Stimulated activated CD8-positive, alpha-beta memory T cell treated with anti-CD3 and anti-CD28 coated beads, Interleukin-12 subunit alpha, Interleukin-12 subunit beta, amount 100 ng/mL, for 4 hours (primary cell): Measurements from ENCODE around the gene PRKG2.

ENCODE experiments used
- DNase-seq: peaks from one replicate; pipeline ENCODE4 v3.0.0-alpha.2; 2020; ENCODE audit warnings: low read depth

PRKG2 gene

DNA sequence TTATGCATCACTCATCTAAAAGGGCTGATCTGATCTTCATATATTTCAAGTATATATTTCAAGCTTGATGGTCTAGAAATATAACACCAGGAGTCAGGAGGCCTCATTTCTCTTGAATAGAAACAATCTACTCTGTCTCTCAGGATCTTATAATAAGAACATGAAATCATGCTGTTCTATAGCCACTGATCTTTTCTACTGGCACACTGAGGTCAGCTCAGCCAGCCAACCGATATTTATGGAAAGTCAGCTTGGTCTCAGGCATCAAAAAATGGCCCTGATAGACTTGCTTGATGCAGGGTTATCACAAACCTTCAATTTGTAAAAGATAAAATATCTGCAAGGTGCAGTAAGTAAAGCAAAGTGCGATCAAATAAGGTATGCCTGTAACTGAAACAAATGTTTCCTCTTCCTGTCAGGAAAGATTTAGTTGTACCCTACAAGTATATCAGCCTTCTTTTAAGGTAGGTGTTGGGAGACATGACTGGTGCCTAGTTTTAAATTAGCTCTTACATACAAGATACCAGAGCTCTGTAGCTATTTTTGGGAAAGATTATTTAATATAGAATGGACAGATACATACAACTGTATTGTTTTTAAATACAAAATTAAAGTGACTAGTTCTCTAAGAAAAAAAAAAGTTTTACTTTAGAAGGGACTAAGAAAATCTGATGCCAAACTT, 121.2 kb downstream of the PRKG2 start:
- DNase-seq = no peak

DNA sequence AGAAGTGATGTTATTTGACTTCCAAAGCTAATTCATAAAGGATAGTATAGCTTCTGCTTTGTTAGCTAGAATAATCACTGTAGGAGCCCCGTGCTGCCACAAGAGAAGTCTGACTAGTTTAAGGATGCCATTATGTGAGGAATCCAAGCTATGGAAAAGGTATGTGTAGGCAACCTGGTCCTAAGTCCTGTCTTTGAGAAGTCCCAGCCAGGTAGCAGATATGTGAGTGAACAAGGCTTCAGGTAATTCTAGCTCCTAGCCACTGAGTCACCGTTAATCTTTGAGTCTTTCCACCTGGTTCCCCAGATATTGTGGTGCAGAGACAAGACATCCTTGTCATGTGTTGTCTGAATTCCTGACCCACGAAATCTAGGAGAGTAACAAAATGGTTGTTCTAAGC, 129.0 kb downstream of the PRKG2 start:
- no peak for DNase-seq

DNA sequence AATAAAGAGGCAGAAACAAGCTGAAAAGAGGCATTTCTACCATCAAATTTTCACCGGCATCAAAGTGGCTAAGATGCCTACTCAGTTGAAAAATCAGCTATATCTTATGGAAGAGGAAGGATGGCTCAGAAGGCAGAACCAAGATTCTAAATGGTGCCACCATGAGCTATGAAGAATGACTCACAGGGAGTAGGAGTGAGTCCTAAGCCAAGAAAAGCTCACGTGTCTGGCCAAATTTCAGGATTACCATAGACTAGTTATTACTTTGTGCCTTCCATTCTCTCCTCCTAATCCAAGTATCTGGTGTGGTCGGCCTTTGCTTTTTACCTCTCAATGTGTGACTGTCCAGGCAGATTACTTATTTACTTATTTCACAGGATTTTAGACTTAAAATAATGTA, 129.7 kb downstream of the PRKG2 start:
- no peak for DNase-seq

DNA sequence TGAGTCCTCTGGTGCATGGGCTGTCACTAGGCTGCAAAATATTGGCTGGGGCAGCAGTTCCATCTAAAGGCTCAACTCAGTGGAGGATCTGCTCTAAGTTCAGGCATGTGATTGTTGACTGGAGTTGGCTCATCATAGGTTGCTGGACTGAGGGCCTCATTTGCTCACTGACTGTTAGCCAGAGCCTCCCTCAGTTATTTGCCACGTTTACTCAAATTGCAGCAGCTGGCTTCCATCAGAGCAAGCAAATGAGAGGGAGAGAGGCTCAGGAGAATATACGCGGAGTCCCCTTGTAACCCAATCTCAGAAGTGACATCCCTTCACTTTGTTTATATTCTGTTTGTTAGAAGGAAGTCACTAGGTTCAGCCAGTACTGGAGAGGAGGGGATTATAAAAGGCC, 130.4 kb downstream of the PRKG2 start:
- no peak for DNase-seq

DNA sequence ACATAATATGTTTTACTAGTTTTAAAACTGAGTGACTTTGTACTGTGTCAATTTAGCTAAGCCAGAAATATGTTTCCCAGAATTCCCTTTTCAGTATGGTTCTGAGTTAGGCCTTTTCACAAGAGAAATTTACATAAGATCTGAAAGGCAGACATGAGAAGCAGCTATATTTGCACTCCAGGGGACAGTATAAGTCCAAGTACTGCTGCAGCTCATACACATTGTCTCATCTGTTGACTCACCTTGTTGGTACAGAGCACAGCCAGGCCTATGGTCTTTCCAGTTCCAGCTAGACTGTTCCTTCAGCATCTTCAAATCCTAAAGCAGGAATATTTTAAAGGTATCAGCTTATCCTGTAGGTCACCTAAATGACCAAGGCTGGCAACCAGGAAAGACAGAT, 131.0 kb downstream of the PRKG2 start:
- DNase-seq = no peak

DNA sequence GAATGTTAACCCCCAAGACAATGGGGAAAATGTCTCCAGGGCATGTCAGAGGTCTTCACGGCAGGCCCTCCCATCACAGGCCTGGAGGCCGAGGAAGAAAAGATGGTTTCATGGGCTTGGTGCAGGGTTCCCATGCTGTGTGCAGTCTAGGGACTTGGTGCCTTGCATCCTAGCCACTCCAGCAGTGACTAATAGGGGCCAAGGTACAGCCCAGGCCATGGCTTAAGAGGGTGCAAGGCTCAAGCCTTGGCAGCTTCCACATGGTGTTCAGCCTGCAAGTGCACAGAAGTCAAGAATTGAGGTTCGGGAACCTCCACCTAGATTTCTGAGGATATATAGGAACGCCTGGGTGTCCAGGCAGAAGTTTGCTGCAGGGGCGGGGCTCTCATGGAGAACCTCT, 133.9 kb downstream of the PRKG2 start:
- no peak for DNase-seq

DNA sequence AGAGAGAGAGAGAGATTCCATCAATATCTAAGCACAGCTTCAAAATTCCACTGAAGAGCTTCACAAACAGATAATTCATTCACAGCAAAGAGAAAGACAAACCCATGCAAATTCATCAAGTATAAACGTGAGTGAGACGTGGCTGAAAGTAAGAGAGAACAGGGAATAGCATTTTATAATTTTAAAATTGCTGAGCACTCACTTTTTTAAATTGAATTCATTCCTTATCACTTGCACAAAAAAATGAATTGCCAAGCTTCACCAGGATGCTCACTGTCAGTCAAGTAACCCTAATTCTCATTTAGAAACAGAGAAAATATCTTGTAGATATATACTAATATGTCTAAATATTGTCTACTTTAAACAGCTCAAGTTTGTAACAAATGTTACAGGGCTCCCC, 144.0 kb downstream of the PRKG2 start:
- DNase-seq = no peak

DNA sequence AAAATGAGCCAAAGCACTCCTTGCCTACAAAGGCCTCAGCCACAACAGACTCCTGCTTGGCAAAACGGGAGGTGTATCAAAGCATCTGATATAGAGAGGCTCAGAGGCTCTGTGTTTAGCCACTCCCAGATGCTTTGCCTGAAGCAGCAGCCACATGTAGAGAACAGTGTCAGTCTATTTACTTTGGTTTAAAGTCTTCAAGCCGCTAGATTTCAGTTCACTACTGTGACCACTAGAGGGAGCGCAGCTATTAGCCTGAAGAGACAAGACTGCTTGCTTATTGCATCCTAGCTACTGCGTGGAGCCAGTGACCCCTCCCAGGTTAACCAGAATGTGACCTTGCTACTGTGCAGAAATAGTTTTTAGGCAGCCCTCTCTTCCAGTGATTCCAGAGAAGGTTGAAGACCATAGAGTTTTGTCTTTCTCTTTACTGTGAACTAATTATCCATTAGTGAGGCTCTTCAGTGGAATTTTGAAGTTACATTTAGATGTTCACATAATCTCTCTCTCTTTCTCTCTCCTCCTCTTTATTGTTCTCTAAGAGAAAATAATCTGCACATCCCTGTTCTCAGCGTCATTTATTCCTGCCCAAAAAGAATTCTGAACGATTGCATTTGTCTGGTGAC, 145.2 kb downstream of the PRKG2 start:
- DNase-seq = peak; percentile 4

DNA sequence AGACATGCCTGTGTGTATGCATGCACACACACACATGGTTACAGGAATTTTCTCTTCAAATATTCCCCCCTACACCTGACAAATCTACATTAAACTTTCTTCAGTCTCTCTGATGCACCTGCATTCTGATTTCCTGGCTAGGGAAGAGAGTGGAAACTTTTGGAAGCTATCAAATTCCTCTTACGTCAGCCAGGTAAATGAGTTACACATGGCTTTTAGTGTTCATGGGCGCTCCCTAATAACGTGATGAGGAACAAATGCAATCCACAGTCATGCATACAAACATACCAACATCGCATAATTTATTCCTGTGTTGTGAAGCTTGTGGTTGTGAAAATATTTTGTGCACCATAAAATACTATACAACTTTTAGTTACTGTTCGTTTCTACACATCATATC, 149.6 kb downstream of the PRKG2 start:
- DNase-seq = no peak

DNA sequence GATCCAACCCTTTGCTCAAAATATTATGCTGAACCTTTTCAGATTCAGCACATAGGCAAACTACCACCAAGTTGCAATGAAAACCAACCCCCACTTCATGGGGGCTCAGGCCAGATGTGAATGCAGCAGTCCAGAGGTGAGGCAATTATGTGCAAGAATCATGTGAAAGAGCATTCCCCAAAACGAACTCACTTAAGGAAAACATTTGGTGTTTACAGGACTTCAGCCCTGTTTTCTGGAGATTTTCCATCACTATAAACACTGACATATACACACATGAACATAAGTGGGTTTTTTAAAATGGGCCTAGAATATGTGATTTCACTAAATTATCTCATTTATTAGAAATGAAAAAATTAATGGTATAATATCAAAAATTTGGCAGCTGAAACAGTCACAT, 153.0 kb downstream of the PRKG2 start:
- DNase-seq = no peak

DNA sequence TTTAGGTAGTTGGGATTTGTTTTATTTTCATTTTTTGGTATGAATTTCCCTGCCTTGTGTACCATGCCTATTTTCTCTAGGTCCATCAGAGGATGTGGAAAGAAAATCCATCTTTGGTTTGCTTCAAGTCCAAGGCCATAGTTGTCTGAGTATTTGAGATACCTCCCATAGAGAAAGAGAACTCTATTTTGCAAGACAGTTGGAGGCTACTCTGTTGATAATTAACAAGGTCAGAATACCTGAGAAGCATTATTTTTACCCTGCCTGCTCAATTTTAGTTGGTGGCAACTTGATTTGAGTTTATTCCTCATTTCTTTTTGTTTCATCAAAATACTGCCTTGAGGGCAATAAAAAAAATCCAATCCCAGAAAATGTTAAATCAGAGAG, 153.7 kb downstream of the PRKG2 start:
- no peak for DNase-seq

DNA sequence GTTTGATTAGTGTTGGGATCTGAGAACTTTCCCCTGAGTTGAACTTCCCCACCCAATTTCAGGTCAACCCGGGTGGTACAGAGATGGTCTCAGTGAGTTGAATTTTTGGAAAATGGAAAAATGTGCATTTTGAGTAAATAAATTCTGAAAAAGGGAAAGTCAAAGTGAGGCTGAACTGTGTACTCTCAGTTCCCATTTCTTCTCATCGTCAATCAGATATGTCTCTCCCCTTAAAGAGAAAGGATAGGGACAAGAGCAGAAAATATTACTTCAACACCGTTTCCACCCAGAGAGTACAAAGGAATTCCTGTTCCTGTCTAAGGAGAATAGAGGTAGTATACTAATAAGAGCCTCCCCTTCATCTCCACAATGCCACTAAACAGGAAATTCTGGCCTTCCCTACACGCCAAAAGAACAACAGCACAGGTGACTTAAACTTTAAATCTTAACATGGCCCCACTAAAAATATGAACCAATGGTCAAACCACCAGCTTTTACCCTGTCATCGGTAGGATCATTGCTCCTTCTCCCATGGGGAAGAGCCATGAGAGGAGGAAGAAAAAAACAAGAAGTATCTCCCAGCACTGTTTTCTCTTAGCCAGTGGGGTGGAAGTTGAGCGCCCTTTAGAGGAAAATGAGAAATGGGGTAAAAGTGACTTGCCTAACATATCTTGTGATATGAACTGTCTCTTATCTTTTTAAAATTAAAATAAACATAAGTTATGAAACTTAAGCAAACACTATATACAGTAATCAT, 154.3 kb downstream of the PRKG2 start:
- no peak for DNase-seq

DNA sequence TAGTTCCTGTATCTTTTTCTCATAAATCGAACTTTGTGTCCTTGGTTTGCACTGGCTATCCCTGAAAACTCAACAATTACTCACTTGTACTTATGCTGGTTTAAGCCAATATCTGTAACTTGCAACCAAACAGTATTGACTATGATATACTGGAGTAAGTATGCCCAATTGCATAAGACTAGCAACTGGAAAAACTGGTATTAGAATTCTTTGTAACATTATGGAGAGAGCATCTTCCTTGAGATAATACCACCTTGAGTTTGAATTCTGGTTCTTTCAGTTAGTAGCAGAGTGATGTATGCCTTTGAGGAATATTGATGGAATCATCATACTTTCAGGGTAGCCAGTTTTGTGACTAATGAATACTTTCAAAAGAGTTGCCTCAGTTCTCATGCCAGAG, 156.4 kb downstream of the PRKG2 start:
- DNase-seq = no peak

DNA sequence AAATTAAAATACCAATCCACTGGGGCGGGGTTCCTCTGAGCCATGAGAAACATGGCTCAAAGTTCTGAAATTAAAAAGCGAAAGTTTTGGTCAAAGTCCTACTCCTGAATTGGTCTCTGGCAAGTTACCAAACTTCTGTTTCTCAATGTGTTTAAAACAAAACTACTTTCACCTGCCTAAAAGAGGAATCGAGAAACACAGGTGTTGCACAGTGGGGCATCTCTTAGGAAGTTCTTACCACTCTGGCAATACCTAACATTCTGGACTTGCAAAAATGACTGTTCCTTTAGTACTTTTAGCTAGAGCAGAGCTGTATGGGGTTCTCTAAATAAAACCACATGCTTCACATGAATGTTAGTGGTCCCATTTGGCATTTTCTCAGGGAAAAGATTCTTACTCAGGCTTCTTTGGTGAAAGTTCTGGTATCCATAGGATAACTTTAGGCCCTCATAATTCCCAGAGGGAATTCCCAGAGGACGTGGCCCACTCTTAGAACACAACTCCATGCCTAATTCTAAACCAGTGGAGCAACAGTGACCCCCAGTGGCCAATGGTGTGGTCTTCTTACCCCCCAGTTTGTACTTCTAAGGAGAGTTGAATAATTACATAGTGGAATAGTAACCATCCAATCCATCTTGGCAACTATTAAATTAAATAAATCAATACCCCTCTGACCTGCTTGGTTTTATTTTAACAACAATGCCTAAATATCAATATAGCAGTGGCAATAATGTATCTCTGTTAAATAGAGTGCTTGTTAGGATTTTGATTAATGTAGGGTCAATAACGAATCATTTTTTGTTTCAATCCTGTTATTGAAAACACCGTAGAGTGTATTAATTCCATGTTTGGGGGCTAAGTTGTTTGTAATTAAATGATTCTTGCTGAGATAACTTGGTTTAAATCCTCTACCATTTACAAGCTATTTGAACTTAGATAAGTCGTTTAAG, 162.6 kb downstream of the PRKG2 start:
- DNase-seq = no peak

DNA sequence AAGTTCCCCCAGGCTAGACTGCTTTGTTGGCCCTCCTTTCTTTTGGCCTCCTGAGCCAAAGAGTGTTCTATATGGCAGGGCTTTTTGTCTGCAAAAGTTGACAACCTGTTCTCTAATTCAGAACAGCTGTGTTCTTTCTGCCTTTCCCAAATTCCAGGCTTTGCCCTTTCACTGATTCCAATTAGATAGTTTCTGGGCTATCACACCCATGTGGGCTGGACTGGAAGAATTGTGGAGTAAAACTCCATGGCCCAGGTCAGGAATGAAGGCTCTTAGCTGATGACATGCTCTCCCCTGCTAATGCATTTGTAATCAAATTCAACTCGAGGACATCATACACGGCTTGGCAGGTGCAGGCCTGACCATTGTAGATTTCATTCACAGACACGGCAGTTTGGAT, 165.1 kb downstream of the PRKG2 start:
- DNase-seq = no peak

DNA sequence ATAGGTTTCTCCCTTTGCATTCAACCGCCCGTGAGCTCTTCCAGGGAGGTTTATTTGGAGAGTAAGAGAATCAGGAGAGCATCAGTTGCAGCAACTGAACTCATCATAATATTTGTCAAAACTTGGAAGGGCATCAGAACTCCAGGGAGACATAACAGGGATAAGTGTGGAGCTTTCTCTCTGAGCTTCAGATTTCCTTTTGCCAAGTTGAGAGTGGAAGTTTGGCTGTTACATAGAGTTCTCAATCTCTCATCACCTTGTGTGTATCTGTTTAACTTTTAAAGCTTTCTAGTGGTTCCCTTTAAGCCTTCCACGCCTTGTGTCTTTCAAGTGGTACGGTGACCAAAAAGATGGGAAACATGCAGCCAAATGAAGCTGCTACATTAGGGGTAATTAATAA, 165.7 kb downstream of the PRKG2 start:
- DNase-seq = no peak

DNA sequence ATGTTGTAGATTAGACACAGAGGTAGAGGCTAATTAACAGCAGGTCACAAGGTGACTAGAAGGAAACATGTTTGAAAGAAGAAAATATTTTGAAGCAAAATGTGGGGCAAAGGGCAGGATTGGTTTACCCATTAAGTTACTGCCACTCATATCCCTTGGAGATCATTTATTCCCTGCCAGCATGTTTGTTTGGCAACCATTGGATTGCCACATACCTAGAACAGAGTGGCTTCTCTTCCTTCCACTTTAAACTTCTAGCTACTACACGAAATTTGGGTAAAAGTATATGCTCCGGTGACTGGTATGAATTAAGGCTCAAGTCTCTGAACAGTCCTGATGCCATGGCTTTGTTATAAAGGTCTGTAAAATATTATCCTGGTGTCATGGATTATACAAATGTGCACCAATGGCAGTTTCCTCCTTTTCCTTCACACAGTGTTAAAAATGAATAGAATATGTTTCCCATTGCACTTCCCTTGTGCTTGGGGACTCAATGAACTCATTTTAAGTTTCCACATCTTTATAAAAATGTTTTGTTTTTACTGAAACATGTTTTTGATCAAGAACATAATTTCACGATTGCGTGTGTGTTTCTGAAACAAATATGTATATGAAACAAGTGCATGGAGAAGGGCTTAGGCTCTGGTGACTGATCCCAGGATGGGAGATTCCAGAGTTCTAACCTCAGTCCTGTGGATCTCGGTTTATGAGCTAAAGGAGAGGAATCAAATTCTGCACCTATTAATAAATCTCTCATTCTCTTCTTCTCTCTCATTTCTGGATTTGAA, 172.2 kb downstream of the PRKG2 start:
- no peak for DNase-seq

DNA sequence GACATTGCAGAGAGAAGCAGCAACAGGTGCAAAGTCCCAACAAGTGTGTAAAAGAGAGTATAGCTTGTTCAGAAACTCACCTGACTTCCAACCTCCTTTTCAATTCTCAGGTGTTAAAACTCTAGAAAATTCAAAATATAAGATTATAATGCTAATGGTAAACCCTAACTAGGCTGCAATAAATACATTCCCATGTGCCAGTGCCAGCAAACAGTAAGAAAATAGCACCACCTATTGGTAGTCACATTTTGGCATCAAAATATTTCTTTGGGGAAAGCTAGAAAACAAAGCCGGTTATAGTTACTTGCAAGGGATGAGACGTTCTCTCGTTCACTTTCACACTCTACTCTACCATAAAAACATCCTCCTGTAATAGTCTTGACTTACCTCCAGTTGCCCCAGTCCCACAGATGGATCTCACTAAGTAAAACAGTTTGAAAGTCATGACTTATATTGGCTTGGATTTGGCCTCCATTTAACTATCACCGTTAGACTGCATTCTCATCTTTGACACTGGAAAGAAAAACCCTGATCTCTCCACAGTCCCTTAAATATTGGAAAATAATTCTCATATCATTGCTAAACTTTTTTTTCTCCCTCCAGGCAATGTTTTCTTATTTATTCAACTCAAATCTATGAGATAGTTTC, 174.9 kb downstream of the PRKG2 start:
- no peak for DNase-seq

DNA sequence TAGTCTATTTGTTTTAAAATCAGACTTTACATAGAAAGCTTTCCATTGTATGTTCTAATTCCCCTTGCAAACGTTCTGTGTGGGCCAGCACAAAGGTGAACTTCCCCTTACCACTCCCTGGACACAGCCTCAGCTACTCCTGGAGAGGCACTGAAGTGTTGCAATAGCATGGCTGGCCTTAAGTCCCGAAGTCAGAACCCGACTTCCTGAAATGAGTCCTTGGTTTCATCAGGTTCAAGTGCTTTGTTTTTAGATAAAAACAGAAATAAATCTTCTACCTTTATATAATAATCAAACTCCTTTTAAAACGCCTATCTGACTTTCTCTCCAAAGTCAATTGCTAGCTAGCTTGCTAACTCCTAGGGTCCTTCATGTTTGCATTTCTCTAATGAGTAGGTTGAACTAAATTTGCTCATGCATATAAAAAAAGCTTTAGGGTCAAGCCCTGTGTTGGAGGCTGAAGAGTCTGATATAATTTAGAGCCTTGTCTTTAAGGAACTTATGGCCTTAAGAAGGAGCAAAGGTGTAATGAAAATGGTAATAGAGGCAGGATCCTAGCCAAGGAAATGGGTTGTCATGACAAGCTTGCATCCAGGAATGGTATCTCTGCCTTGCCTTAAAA, 175.6 kb downstream of the PRKG2 start:
- DNase-seq = no peak

DNA sequence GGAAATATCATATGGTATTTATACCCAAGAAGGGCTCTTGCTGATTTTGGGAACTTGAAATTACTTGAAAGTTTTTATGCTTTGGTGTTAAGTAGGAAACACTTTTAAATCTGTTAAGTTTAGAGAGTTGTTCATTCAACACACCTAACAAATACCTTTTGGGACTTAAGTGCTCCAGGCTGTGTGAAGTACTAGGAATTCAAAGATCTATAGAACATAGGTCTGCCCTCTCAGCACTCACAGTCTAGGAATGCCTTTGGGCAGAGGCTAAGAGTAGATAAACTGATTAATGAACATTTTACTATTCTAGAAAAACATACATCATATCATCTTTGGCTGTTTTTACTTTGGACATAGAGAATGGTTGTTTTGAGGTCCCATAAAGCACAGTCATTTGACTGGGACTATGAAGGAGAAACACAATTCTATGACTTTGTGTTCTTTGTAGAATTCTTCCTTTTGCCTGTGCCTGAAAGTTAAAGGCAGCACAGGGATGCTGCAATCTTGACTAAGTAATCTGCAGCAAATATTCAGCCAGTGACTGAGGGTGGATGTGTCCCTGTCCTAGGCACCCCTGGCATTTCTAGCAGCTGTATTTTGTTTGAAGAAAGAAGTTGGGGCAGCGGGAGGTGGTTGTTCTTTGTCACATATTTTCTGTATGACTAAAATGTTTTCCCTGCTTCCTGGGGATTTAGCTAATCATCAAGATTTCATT, 176.2 kb downstream of the PRKG2 start:
- no peak for DNase-seq
